Measurements from ENCODE around the gene RASSF3. TPM values are rescaled to one million over a fixed set of nuclear protein-coding genes. Genes with fewer than 3 reads are reported as not detected.
"Not testable (repeated sequence)": the region's sequence is repeated elsewhere in the genome, so short reads cannot be mapped to it uniquely, and the experiment has no call there.

The RASSF3 gene
- total RNA-seq, 2 donors from 2014 or later, result 40.6 to 55.7 TPM

DNA sequence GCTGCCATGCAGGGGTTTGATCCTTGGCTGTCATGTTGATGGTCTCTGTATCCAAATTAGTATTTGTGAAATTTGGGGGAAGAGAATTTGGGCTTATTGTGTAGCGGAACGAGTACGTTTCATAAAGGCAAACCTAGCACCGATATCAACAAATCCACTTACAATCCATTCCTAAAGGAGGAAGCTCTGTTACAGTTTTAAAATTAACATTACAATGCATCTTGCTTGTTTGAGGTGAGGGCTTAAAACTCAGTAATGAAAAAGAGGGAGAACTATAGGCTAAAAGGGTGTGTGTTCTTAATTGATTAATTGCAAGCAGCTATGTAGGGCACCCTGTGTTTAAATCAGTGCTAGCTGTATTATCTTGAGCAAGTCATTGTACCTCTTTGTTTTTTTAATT, 13.7 kb downstream of the RASSF3 start:
- 97% methylated on average over 4 of the region's 4 CpGs for WGBS
- TF ChIP-seq CTCF (IDR thresholded peaks at IDR 0.05) (no peak), POLR2AphosphoS5 (IDR thresholded peaks at IDR 0.05) (no peak), POLR2A (IDR thresholded peaks at IDR 0.05) (no peak)
- Histone ChIP-seq H3K4me1 (replicated peaks) (peaks cover 5% of the 10 kb centered on the region), H3K9me3 (no peaks in the 10 kb centered on the region), H3K27me3 (replicated peaks; ENCODE audit: insufficient read depth) (no peaks in the 10 kb centered on the region), H3K27ac (peak overlapping the region; percentile 15 to 87), H3K36me3 (no peaks in the 10 kb centered on the region), H3K4me3 (no peak overlapping the region)
- intact Hi-C loops (cut with DNase I), result no loop called here
- DNase-seq (ENCODE audit: low spot score), result no peak

DNA sequence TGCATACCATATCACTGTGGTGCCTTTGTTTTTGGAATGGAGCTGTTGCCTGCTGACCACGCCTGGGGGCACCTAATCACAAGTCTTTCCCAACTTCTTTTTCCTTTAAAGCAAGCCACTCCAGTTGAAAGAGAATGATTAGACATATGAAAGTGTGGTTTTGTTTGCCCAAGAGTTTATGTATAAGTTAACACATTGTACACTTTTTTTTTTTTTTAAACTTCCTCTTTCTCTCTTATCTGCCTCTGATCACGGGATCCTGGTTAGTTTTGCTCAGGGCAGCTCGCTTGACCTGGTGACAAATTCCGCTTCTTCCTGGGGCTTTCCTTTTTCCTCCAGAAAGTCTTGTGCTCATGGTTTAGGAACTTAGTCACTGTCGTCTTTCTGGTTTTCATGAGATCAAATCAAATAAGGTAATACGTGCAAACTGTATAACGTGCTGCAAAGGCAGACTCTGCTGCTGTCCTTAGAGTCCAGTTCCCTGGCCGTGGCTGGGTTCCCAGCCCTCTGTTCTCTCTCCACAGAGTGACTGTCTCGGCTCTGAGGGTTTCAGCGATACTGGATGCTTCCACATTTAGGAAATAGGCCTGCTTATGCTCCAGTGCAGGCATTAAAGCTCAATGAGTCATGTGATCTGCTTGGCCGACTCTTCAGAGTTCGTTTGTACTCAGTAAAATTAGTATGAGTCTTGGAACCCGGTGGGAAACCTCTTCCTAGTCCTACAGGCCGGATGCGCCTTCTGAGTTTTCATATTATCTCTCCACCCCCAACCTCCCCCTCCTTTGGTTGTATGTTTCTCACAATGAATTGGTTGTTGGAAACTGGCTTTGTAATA, 15.2 kb downstream of the RASSF3 start:
- intact Hi-C loops (cut with DNase I), result no loop called here
- Histone ChIP-seq H3K27ac (peak overlapping the region; percentile 70 to 87), H3K36me3 (no peaks in the 10 kb centered on the region), H3K27me3 (replicated peaks; ENCODE audit: insufficient read depth) (no peaks in the 10 kb centered on the region), H3K4me3 (peak overlapping the region; percentile 4 to 22), H3K4me1 (replicated peaks) (peaks cover 5% of the 10 kb centered on the region), H3K9me3 (no peaks in the 10 kb centered on the region)
- DNase-seq (ENCODE audit: low spot score), result peak; percentile 63
- WGBS, result 5% methylated on average over 15 of the region's 15 CpGs
- TF ChIP-seq POLR2A (IDR thresholded peaks at IDR 0.05) (no peak), POLR2AphosphoS5 (IDR thresholded peaks at IDR 0.05) (peak; percentile 64), CTCF (IDR thresholded peaks at IDR 0.05) (no peak)

DNA sequence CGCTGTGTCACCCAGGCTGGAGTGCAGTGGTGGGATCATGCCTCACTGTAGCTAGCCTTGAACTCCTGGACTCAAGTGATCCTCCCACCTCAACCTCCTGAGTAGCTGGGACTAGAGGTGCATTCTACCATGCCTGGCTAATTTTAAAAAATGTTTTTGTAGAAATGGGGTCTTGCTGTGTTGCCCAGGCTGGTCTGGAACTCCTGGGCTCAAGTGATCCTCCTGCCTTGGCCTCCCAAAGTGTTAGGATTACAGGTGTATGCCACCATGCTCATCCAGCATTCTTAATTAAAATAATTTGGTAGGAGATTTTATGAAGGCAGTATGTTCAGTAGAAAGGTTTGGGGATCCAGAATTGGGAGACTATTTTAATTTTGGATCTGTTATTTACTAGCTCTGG, 16.3 kb downstream of the RASSF3 start:
- H3K4me3 ChIP-seq; DNase-seq (ENCODE audit: low spot score); intact Hi-C loops (cut with DNase I); H3K36me3 ChIP-seq; H3K9me3 ChIP-seq; H3K27me3 ChIP-seq (replicated peaks; ENCODE audit: insufficient read depth); H3K4me1 ChIP-seq (replicated peaks): not testable (repeated sequence)
- peak overlapping the region in 1 of 2 donors; percentile 87 for H3K27ac ChIP-seq
- 96% methylated on average over 1 of the region's 1 CpG for WGBS

GRCh38 chr12:64627771-64628170, 17.5 kb downstream of the RASSF3 start:
- peak overlapping the region in 1 of 2 donors; percentile 2 for H3K27ac ChIP-seq

DNA sequence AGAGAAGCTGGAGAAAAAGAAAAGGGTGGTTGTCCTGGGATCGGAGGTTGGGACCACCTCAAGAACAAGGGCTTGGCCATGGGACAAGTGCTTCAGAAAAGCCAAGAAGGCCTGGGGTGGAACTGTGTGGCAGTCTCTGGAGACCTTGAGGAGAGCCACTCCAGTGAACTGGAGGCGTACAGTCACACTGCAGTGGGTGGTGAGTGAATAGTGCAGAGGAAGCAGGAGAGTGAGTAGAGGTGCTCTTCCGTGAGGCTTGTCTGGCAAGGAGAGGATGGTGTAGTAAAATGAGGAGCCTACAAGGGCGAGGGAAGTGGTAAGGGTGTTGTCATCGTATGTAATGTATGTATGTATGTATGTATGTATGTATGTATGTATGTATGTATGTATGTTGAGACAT, 20.9 kb downstream of the RASSF3 start:
- Histone ChIP-seq H3K27ac (no peak overlapping the region), H3K4me3 (no peak overlapping the region), H3K9me3 (no peaks in the 10 kb centered on the region), H3K36me3 (no peaks in the 10 kb centered on the region), H3K27me3 (replicated peaks; ENCODE audit: insufficient read depth) (no peaks in the 10 kb centered on the region), H3K4me1 (replicated peaks) (no peaks in the 10 kb centered on the region)
- no peak for DNase-seq (ENCODE audit: low spot score)
- 95% methylated on average over 5 of the region's 5 CpGs for WGBS
- intact Hi-C loops (cut with DNase I), result no loop called here
- no peak for TF ChIP-seq POLR2A (IDR thresholded peaks at IDR 0.05)
- no peak for TF ChIP-seq CTCF (IDR thresholded peaks at IDR 0.05)
- TF ChIP-seq POLR2AphosphoS5 (IDR thresholded peaks at IDR 0.05), result no peak

More at GRCh38 chr12:64627771-64628170, 17.5 kb downstream of the RASSF3 start:
- H3K4me1 ChIP-seq (replicated peaks), result peaks cover 5% of the 10 kb centered on the region
- H3K9me3 ChIP-seq, result no peaks in the 10 kb centered on the region
- DNase-seq (ENCODE audit: low spot score), result no peak
- no peak for TF ChIP-seq POLR2AphosphoS5 (IDR thresholded peaks at IDR 0.05)
- TF ChIP-seq POLR2A (IDR thresholded peaks at IDR 0.05), result no peak
- TF ChIP-seq CTCF (IDR thresholded peaks at IDR 0.05), result no peak
- H3K36me3 ChIP-seq, result no peaks in the 10 kb centered on the region
- no peak overlapping the region for H3K4me3 ChIP-seq
- H3K27me3 ChIP-seq (replicated peaks; ENCODE audit: insufficient read depth), result no peaks in the 10 kb centered on the region
- intact Hi-C loops (cut with DNase I), result no loop called here
